GM21619 (cell line): ENCODE results near the gene PWP2.
A peak's percentile ranks its signal among the peaks of the same experiment; 100 is the strongest.
"Not testable (repeated sequence)": the region's sequence is repeated elsewhere in the genome, so short reads cannot be mapped to it uniquely, and the experiment has no call there.

Experiments
- ATAC-seq: cut with Tn5 transposase; IDR thresholded peaks from one replicate; pipeline ENCODE4 v1.9.1; 2021; ENCODE audit not compliant: unreplicated experiment

The PWP2 gene

GRCh38 chr21:44082648-44083440 is 24.4 kb upstream of the PWP2 start:
- ATAC-seq, result no peak

DNA sequence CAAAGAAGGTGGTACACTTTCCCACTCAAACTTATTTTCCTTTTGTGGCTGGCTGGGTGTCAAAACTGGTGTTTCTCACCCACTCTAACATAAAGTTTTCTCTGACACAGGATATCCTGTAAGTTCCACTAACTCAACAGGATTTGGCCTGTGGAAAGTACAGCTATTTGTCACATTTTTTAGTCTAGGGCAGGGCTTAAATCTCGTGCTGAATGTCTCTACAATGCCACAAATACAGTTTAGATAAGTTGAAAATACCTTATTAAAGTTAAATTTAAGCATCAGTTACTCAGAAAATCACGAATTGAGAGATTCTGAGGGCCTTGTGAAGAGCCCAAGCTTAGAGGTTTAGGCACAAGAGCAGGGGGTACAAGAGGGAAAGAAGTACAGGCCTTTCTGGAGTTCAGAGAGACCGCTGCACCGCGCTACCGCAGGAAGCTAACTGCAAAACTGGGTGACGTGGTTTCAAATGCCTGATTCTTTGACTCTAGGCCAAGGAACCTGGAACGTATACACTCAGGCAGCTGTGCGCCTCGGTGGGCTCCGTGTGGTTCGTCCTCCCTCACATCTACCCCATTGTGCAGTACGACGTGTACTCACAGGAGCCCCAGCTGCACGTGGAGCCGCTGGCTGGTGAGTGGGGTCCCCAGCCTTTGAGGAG is 23.4 kb upstream of the PWP2 start:
- no peak for ATAC-seq

DNA sequence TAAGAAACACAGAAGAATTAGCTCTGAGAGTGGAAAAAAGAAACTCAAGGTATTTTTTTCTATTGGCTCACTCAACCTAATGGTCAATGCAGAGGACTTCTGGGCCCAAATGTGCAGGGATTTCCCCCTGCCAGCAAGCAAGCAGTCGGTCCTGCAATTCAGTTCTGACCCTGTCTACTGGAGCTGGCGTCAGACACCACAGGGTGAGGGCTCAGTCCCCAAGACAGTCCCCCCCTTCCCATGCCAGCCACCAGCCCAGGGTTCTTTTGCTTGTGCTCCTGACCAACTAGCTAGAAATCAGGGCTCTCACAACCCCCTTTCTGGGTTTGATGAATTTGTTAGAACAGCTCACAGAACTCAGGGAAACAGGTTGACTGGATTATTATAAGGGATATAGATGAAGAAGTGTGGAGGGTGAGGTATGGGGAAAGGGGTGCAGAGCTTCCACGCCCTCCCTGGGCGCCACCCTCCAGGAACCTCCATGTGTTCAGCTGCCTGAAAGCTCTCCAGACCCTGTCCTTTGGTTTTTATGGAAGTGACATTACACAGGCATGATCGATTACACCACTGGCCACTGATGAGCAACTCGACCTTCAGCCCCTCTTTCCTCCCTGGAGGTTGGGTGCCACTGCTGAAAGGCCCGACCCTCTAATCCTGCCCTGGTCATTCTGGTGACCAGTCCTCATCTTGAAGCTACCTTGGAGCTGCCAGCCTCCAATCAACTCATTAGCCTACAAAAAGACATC is 22.5 kb upstream of the PWP2 start:
- ATAC-seq, result no peak

DNA sequence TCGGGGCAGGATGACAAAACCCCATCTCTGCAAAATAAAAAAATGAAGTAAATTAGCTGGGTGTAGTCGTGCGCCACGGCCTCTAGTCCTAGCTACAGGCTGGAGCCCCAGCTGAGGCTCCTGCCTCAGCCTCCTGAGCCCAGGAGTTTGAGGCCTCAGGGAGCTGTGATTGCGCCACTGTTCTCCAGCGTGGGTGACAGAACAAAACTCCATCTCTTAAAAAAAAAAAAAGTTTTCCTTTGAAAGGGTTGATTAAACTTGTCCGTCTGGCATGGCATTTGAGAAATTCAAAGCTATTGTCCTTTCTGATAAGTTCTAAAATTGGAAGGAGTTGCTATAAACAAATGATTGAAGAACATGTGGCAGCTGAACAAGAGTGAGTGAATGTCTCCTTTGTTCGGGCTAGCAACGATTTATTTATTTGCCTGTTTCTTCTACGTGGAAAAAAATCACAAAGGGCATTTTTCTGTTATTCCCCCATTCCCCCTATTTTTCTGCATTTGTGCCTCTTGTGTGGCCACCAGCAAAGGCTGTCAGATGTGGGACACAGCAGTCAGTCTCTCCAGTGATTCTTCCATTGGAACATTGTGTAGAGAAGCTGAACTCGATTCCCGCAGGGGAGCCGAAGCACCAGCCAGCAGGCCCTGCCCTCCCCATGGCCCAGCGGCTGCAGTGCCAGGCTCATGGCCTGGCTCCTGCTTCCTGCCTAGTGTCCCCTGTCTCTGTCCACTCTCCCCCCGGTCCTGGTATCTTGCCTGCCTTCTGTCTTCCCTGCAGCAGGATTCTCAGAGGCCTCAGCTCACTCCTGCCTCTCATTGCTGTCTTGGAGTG is 21.5 kb upstream of the PWP2 start:
- ATAC-seq, result no peak

GRCh38 chr21:44086636-44087425 is 20.4 kb upstream of the PWP2 start:
- no peak for ATAC-seq

GRCh38 chr21:44087426-44088400 is 19.5 kb upstream of the PWP2 start:
- no peak for ATAC-seq

DNA sequence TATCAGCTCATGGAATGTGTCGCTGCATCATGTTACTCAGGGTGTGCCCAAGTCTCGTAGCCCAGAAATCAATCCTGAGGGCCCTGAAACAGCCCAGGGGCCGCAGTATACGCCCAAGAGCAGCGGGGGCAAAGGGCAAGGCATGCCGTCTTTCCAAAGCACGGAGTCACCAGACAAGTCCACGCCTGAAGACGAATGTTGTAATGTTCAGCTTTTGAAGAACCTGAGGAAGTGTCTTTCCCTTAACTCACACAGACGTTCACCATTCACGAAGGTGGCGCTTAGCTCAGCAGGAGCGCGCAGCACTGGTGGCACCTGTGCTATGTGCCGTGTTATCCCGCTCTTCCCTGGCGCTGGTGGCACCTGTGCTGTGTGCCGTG is 18.8 kb upstream of the PWP2 start:
- no peak for ATAC-seq

- peak; percentile 57 for ATAC-seq
Observed at GRCh38 chr21:44089001-44089911, 17.9 kb upstream of the PWP2 start.

DNA sequence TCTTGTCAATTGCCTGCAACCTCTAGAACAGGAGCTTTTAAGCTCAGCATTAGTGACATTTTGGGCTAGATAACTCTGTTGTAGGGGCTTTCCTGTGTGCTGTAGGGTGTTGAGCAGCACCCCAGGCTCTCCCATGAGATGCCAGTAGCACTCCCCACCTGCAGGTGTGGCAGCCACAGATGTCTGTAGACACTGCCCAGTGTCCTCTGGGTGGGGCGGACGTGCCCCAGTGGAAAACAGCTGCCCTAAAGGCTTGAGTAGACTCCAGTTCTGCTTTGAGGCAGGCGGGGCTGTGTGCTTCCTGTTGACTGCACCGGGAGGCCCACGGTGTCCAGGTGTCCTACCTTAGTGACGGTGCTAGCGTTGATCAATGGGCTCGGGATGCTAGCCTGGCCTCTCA is 16.9 kb upstream of the PWP2 start:
- ATAC-seq, result no peak

DNA sequence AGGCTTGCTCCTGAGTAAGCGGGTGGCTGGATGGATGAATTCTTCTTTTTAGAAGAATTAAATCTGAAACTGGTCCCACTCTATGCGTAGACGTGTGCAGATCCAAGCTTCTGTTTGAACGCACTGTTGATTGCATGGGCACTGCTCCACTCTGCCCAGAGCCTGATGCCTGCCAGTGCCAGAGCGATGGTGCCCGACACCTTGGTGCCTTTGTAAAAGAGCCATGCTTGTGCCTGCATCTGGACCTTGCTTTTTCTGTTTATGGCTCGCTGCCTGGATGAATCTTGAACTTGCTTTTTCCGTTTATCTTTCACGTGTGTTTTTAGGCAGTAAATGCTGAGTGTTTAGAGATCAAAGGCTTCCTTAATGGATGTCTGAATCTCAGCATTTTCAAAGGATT is 15.0 kb upstream of the PWP2 start:
- ATAC-seq, result no peak

- no peak for ATAC-seq
Observed at GRCh38 chr21:44093761-44094160, 13.4 kb upstream of the PWP2 start.

DNA sequence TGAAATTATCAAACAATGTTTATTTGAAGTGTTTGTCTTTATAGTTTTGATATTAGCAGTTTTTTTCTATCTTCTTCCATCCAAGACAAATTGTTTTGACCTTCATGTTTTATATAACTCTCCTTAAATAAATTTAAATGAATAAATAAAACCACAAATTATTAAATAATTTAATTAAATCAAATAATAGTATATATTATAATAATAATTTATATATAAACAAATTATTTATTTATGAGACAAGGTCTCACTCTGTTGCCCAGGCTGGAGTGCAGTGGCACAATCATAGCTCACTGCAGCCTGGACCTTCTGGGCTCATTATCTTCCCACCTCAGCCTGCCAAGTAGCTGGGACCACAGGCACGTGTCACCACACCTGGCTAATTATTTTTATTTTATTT is 12.4 kb upstream of the PWP2 start:
- no peak for ATAC-seq

- ATAC-seq, result not testable (repeated sequence)
Observed at GRCh38 chr21:44098507-44098906, 8.7 kb upstream of the PWP2 start.

GRCh38 chr21:44098964-44099363 is 8.2 kb upstream of the PWP2 start:
- ATAC-seq, result not testable (repeated sequence)

GRCh38 chr21:44107589-44107988 is 390 bp downstream of the PWP2 start:
- ATAC-seq, result peak; percentile 9

GRCh38 chr21:44113702-44114371 is 6.6 kb downstream of the PWP2 start:
- not testable (repeated sequence) for ATAC-seq

- ATAC-seq, result not testable (repeated sequence)
Observed at GRCh38 chr21:44122131-44122530, 14.9 kb downstream of the PWP2 start.
